A549 (cell line): ENCODE results near the gene KCNG3.

Experiments used
- CEBPB ChIP-seq, 2 experiments: fragments of >200 bp in 1 of 2; sonication (Bioruptor Twin) in 1 of 2; formaldehyde crosslinking in 1 of 2; IDR thresholded peaks; 2 replicates each; pipeline ENCODE4 v1.6.1; 2012 to 2016
- CTCF ChIP-seq: fragments of >200 bp; sonication (Bioruptor Twin); formaldehyde crosslinking; IDR thresholded peaks from 3 replicates; pipeline ENCODE4 v1.5.1; 2016
- JUNB ChIP-seq: fragments of >200 bp; sonication (Bioruptor Twin); formaldehyde crosslinking; IDR thresholded peaks from 2 replicates; pipeline ENCODE4 v1.6.1; 2016
- RFX5 ChIP-seq: fragments of 450-650 bp; IDR thresholded peaks from 2 replicates; pipeline ENCODE4 v1.7.1; 2014; ENCODE audit warnings: antibody characterized with exemption, mild to moderate bottlenecking, moderate library complexity

- TF ChIP-seq CEBPB (IDR thresholded peaks at IDR 0.05) (no peak), RFX5 (no peak), CTCF (no peak), JUNB (no peak)
Observed at GRCh38 chr2:42457011-42457410, 36.8 kb downstream of the KCNG3 start.
